LoVo (cell line): ENCODE data around the gene MASP1.
"Not testable (repeated sequence)": the region's sequence is repeated elsewhere in the genome, so short reads cannot be mapped to it uniquely, and the experiment has no call there.

Experiments
- DNase-seq: peaks from one replicate; pipeline ENCODE4 v3.0.0-alpha.2; 2016; ENCODE audit warnings: low spot score

The MASP1 gene

GRCh38 chr3:187227658-187228258 is 63.8 kb downstream of the MASP1 start:
- no peak for DNase-seq

- peak; percentile 27 for DNase-seq
Measured at GRCh38 chr3:187223799-187224198, 67.7 kb downstream of the MASP1 start.

GRCh38 chr3:187222801-187223200 is 68.7 kb downstream of the MASP1 start:
- DNase-seq, result no peak

GRCh38 chr3:187215460-187215859 is 76.1 kb downstream of the MASP1 start:
- no peak for DNase-seq

- no peak for DNase-seq
Measured at GRCh38 chr3:187213616-187214015, 77.9 kb downstream of the MASP1 start.

GRCh38 chr3:187212705-187213104 is 78.8 kb downstream of the MASP1 start:
- no peak for DNase-seq

GRCh38 chr3:187212196-187212545 is 79.4 kb downstream of the MASP1 start:
- DNase-seq, result no peak

GRCh38 chr3:187211532-187212195 is 79.9 kb downstream of the MASP1 start:
- DNase-seq, result peak; percentile 17

GRCh38 chr3:187210545-187211327 is 80.8 kb downstream of the MASP1 start:
- DNase-seq, result no peak

GRCh38 chr3:187210091-187210490 is 81.4 kb downstream of the MASP1 start:
- DNase-seq, result no peak

GRCh38 chr3:187209491-187209890 is 82.0 kb downstream of the MASP1 start:
- DNase-seq, result no peak

- peak; percentile 82 for DNase-seq
Measured at GRCh38 chr3:187208159-187208558, 83.4 kb downstream of the MASP1 start.

GRCh38 chr3:187207624-187208023 is 83.9 kb downstream of the MASP1 start:
- DNase-seq, result no peak

GRCh38 chr3:187207062-187207461 is 84.5 kb downstream of the MASP1 start:
- no peak for DNase-seq

- DNase-seq, result no peak
Measured at GRCh38 chr3:187205683-187206082, 85.9 kb downstream of the MASP1 start.

- DNase-seq, result not testable (repeated sequence)
Measured at GRCh38 chr3:187199463-187200050, 92.0 kb downstream of the MASP1 start.

GRCh38 chr3:187198490-187198889 is 93.0 kb downstream of the MASP1 start:
- no peak for DNase-seq

- DNase-seq, result no peak
Measured at GRCh38 chr3:187197335-187197649, 94.2 kb downstream of the MASP1 start, which contains the start of gene RTP1. Gene RTP1, plus strand, starts transcription at chr3:187197486. Its CDS starts 30 bp downstream, at chr3:187197516.

- DNase-seq, result no peak
Measured at GRCh38 chr3:187196573-187197334, 94.8 kb downstream of the MASP1 start.

- DNase-seq, result no peak
Measured at GRCh38 chr3:187193181-187193580, 98.4 kb downstream of the MASP1 start.

GRCh38 chr3:187191271-187191670 is 100.3 kb downstream of the MASP1 start:
- no peak for DNase-seq

- DNase-seq, result no peak
Measured at GRCh38 chr3:187188931-187189330, 102.6 kb downstream of the MASP1 start.
